ENCODE measurements around the gene ADIPOR2. TPM values are rescaled to one million over a fixed set of nuclear protein-coding genes. Genes with fewer than 3 reads are reported as not detected.

ADIPOR2 gene
- total RNA-seq, 1 donor from 2014 or later = 43.0 TPM

DNA sequence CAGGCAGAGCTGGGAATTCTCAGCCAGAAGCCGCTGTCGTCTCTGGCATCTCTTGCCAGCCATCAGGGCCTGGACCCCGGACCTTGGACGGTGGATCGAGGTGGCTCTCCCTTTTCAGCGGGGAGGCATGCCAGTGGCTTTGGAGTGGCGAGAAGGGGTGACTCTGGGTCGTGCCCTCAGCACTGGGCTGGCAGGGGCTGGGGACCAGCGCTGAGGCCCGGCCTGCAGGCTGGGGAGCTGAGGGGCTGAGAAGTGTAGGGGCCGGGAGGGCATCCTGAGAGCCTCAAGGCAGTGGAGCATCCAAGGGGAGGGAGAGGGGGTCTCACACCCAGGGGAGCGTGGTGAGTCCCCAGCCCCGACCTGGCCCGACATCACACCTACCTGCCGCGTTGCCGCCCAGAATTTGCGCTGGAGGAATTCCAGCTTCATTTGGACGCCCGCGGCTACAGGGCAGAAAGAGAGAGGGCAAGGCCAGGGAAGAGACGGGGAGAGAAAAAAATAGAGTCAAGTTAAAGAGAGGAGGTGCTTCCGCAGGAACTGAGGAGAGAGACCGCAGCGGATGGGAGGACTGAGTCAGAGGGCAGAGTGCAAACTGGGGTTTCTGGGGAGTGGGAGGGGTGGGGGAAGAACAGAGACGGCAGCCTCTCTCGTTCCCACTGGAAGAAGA is 120.5 kb downstream of the ADIPOR2 start:
- H3K4me3 Mint-ChIP-seq = no peak overlapping the region
- POLR2A ChIA-PET = no interaction called here

DNA sequence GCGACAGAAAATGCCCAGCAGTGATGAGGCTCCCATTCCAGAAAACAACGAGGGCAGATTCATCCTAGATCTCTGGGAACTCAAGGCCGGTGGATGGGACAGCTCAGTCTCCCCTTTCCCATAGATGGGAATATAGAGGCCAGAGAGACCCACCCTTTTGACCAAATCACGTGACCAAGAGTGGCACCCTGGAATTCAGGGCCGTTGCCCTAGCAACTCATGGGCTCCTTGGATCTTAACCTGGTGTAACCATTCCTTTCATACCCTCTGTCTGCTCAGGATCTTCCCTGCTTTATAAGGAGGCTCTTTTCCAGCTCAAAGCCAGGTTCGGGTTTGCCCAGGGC is 121.0 kb downstream of the ADIPOR2 start:
- no peak overlapping the region for H3K27ac Mint-ChIP-seq
- peaks cover 12% of the 10 kb centered on the region for H3K27me3 Mint-ChIP-seq
- H3K9me3 Mint-ChIP-seq = no peaks in the 10 kb centered on the region
- TF ChIP-seq, protein P1, sequence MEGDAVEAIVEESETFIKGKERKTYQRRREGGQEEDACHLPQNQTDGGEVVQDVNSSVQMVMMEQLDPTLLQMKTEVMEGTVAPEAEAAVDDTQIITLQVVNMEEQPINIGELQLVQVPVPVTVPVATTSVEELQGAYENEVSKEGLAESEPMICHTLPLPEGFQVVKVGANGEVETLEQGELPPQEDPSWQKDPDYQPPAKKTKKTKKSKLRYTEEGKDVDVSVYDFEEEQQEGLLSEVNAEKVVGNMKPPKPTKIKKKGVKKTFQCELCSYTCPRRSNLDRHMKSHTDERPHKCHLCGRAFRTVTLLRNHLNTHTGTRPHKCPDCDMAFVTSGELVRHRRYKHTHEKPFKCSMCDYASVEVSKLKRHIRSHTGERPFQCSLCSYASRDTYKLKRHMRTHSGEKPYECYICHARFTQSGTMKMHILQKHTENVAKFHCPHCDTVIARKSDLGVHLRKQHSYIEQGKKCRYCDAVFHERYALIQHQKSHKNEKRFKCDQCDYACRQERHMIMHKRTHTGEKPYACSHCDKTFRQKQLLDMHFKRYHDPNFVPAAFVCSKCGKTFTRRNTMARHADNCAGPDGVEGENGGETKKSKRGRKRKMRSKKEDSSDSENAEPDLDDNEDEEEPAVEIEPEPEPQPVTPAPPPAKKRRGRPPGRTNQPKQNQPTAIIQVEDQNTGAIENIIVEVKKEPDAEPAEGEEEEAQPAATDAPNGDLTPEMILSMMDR (IDR thresholded peaks at IDR 0.05) = no peak
- no peaks in the 10 kb centered on the region for H3K36me3 Mint-ChIP-seq (ENCODE audit: low read depth)
- no peak overlapping the region for H3K4me3 Mint-ChIP-seq
- ATAC-seq (ENCODE audit: low read depth) = no peak
- intact Hi-C loops (cut with micrococcal nuclease) = no loop called here
- POLR2A ChIA-PET = no interaction called here
- DNase-seq = no peak
- H3K4me1 Mint-ChIP-seq = peaks cover 4% of the 10 kb centered on the region
- CTCF ChIA-PET = no interaction called here

More for the DNA sequence above, 120.5 kb downstream of the ADIPOR2 start:
- no peak overlapping the region for H3K27ac Mint-ChIP-seq
- CTCF ChIA-PET = no interaction called here
- intact Hi-C loops (cut with micrococcal nuclease) = no loop called here
- TF ChIP-seq, protein P1 (IDR thresholded peaks at IDR 0.05) = no peak
- peaks cover 10% of the 10 kb centered on the region for H3K27me3 Mint-ChIP-seq
- ATAC-seq (ENCODE audit: low read depth) (no peak), DNase-seq (no peak)
- H3K9me3 Mint-ChIP-seq = no peaks in the 10 kb centered on the region
- H3K36me3 Mint-ChIP-seq (ENCODE audit: low read depth) = no peaks in the 10 kb centered on the region
- peaks cover 4% of the 10 kb centered on the region for H3K4me1 Mint-ChIP-seq

DNA sequence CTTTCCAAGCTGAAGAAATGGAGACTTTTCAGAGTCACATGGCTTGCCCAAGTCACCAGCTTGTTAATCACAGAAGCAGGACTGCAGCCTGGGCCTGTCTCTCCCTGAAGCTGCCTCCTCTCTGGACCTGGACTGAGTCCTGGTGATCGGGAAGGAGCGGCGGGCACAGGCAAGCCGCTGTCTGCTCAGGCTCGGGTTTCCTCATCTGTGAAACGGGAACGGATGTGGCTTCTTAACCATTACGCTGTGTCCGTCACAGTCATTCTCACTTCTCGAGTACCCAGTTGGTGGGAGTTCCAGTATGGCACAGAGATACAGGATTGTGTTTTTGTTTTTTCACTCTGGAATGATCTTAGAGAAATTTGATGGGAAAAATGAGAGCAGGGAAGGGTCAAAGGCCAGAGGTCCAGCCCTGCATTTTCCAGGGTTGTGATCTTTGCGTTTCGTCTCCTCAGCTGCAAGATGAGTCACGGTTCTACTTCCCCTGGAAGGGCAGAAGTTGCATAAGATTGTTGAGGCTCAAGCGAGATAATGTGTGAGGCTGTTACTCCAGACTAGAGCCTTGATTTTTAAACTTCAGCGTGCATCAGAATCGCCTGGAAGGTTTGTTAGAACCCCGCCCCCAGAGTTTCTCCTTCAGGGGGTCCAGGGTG is 121.9 kb downstream of the ADIPOR2 start:
- Mint-ChIP-seq H3K27ac (peak overlapping the region; percentile 47), H3K9me3 (no peaks in the 10 kb centered on the region), H3K36me3 (ENCODE audit: low read depth) (no peaks in the 10 kb centered on the region), H3K4me1 (peaks cover 4% of the 10 kb centered on the region), H3K27me3 (peaks cover 12% of the 10 kb centered on the region), H3K4me3 (peak overlapping the region; percentile 42)
- intact Hi-C loops (cut with micrococcal nuclease) = no loop called here
- POLR2A ChIA-PET = no interaction called here
- CTCF ChIA-PET = interaction anchor here (2.0 kb wide), 1 partner anchor 127 kb away, joined by 7 read pairs; no protein-coding TSS in a partner anchor
- DNase-seq (no peak), ATAC-seq (ENCODE audit: low read depth) (peak; percentile 58)
- TF ChIP-seq, protein P1 (IDR thresholded peaks at IDR 0.05) = no peak

DNA sequence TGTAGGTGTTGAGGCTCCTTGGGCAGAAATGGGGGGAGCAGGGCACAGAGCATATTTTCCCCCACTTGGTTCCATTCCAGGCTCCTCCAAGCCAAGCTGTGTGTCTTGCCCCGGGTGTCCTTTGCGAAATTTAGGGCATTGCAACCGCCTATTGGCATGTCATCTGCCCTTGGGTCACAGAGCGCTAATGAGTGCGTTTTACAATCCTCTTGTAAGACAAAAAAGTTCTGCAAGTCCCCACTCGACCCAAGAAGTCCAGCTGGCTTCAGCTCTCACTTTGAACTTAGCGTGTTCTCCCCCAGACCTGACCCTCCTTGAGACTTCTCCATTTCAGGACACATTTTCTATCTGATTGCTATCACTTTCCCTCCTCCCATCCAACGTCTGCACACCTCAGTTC is 123.4 kb downstream of the ADIPOR2 start:
- peaks cover 16% of the 10 kb centered on the region for H3K27me3 Mint-ChIP-seq
- no peaks in the 10 kb centered on the region for H3K36me3 Mint-ChIP-seq (ENCODE audit: low read depth)
- ATAC-seq (ENCODE audit: low read depth) (no peak), DNase-seq (no peak)
- H3K4me3 Mint-ChIP-seq = no peak overlapping the region
- H3K27ac Mint-ChIP-seq = no peak overlapping the region
- H3K4me1 Mint-ChIP-seq = peaks cover 4% of the 10 kb centered on the region
- TF ChIP-seq, protein P1 (IDR thresholded peaks at IDR 0.05) = no peak
- intact Hi-C loops (cut with micrococcal nuclease) = no loop called here
- CTCF ChIA-PET = interaction anchor here (2.0 kb wide), 1 partner anchor 126 kb away, joined by 7 read pairs; no protein-coding TSS in a partner anchor
- H3K9me3 Mint-ChIP-seq = no peaks in the 10 kb centered on the region
- POLR2A ChIA-PET = no interaction called here

DNA sequence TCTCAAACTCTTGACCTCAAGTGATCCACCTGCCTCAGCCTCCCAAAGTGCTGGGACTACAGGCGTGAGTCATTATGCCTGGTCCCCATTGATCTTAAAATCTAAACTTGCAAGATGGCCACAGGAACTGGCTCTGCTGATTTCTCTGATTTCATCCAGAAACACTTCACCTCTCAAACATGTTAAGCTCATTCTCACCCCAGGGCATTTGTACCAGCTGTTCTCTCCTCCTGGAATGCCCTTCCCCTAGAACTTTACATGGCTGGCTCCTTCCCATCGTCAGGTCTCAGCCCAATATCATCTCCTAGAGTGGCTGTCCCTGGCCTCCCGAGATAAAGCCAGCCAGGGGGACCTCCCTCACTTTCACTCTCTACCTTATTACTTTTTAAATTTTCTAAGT is 124.2 kb downstream of the ADIPOR2 start:
- no peak for ATAC-seq (ENCODE audit: low read depth)
- peaks cover 25% of the 10 kb centered on the region for H3K27me3 Mint-ChIP-seq
- ChIA-PET POLR2A (no interaction called here), CTCF (interaction anchor here (1.4 kb wide), 1 partner anchor 125 kb away, joined by 5 read pairs; no protein-coding TSS in a partner anchor)
- peaks cover 4% of the 10 kb centered on the region for H3K4me1 Mint-ChIP-seq
- intact Hi-C loops (cut with micrococcal nuclease) = no loop called here
- no peaks in the 10 kb centered on the region for H3K9me3 Mint-ChIP-seq
- H3K36me3 Mint-ChIP-seq (ENCODE audit: low read depth) = no peaks in the 10 kb centered on the region
- H3K4me3 Mint-ChIP-seq = no peak overlapping the region
- no peak for DNase-seq
- no peak overlapping the region for H3K27ac Mint-ChIP-seq
- TF ChIP-seq, protein P1 (IDR thresholded peaks at IDR 0.05) = no peak

Measured in activated B cell treated with CpG ODN at 0.5 μM for 24 hours (primary cell).